Ramos (cell line): ENCODE measurements around the gene SYT1.

Experiments used
- in situ Hi-C: fragments of 300-500 bp; cut with MboI; formaldehyde crosslinking; loops from one replicate; pipeline ENCODE4 v1.14.3; 2022; ENCODE audit warnings: low sequenced_read_pairs; ENCODE audit not compliant: unreplicated experiment

SYT1 gene

DNA sequence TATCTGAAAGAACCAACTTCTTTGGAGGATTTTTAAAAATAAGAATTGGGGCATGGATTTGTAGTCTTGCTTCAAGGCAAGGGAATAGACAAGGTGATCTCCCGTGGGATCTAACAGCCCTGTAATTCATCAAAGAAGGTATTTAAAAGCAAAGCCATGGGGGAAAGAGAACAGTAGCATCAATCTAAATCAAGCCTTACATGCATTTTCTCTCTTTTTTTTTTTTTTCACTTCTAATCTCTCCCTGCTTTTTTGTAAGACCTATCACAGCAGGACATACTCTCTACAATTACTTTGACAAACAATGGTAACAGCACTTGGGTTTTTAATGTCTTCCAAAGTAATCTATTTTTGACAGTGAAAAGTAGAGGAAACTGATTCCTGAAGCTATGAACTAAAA, 458.3 kb downstream of the SYT1 start:
- in situ Hi-C loops, result no loop called here

DNA sequence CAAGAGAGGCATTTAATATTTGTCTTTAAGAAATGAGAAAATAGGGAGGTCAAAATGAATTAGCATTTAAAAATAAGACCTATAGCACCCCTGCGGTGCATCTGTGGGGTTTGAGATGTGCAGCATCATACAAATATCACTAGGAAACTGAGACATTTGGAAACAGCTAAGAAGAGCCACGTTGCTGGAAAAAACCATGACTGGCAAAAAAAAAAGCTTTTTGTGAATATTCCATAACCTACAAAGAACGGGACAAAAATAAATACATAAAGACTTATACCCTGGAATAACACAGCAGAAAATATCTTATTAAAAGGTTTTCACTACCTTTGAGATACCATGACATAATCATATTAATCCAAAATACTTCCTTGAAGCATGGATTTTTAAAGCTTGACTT, 460.0 kb downstream of the SYT1 start:
- in situ Hi-C loops, result no loop called here

DNA sequence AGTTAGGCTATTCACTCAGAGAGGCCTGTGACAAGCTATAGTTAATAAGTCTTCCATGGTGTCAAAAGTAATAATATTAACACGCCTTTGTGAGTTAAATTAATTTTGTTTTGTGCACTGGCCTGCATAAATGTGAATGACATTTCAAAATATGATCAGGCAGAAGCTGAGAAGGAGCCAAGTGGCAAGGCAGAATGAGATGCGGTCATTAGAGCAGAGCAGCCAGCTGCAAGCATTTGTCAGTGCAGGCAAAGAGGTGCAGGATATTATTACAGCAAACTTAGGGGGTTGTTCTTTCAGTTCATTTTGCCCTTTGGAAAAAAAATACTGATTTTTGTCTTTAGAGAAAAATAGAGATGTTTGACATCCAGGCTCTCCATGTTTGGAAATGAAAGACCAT, 461.6 kb downstream of the SYT1 start:
- in situ Hi-C loops, result no loop called here

- in situ Hi-C loops, result no loop called here
These were observed 462.1 kb downstream of the SYT1 start for GRCh38 chr12:79326663-79327062.

GRCh38 chr12:79327465-79327864, 462.9 kb downstream of the SYT1 start:
- in situ Hi-C loops, result no loop called here

DNA sequence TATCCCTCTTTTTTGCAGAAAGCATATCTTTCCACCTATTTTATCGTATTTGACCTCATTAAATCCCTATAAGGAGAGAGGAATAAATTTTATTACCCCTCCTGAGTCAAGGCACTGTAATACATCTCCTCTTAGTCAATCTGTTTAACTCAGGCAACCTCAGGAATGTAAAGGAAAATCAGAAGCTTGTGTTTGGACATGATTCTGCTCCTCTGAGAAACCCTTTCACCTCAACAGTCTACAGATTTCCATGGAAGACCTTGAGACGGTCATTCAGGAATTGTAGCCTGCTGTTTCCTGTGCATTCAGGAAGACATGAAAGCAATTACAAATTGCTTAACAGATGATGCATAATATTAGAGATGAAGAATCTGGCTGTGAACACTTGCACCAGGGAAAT, 465.4 kb downstream of the SYT1 start:
- in situ Hi-C loops, result no loop called here

DNA sequence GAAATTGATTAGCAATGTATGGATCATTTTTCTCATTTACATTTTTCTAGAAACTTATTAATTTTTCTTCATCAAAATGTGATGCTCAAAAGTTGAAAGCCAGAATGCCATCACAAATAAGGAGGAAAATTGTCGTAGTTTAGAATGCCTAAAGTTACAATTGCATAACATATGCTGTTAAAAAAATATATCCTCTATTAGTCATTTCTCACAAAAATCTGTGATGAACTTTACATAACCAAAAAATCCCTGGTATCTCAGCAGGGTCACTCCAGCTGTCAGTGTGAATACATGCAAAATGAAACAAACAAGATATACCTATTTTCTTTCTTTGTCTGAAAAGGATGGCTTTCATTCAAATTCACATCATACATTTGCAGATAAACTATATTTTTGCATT, 467.3 kb downstream of the SYT1 start:
- in situ Hi-C loops, result no loop called here

DNA sequence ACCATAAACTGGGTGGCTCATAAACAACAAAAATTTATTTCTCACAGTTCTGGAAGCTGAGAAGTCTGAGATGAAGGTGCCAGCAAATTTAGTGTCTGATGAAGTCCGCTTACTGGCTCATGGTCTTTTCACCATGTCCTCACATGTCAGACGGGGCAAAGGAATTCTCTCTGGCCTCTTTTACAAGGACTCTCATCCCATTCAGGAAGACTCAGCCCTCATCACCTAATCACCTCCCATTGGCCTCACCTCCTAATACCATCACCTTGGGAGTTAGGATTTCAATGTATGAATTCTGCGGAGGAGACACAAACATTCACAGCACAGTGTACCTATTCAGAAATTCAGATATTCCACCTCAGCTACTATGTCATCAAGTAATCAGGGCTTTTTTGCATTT, 468.6 kb downstream of the SYT1 start:
- in situ Hi-C loops, result no loop called here

GRCh38 chr12:79337662-79338290, 473.2 kb downstream of the SYT1 start:
- in situ Hi-C loops, result no loop called here

- in situ Hi-C loops, result no loop called here
These were observed 480.6 kb downstream of the SYT1 start for GRCh38 chr12:79344855-79345847.

- in situ Hi-C loops, result no loop called here
These were observed 483.3 kb downstream of the SYT1 start for GRCh38 chr12:79347866-79348265.

DNA sequence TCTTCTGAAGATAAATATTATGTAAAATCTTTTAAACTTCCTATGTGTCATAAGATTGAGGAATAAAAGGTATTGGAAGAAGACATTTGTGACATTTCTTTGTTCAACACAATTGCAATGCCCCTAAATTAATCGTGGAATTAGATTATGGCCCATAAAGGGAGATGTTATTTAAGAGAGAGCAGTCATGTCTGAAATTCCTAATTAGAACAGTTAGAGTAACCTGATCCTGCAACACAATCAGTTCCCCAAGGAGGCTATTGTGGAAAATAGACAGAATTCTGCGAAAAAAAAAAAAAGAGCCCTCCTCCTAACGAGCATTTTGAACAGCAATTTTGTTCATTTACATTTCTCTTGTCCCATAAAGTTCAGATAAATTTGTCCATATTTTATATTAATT, 486.7 kb downstream of the SYT1 start:
- in situ Hi-C loops, result no loop called here

DNA sequence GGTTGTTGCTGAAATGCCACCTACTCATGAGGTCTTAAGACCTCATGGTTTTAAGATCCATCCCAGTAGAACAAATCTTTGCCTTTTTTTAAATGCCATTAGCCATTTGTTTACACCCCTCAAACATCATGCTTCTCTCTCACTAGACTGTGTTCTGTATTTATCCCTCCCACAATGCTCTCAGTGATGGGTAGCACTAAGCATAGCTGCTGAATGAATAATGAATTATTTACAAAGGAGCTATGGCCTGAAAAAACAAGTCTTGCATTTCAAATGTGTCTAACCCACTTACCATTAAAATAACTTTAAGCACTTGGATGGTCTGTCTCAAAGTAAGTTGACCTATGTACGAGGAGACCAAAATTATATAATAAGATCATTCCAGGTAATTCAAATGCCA, 491.6 kb downstream of the SYT1 start:
- in situ Hi-C loops, result no loop called here

DNA sequence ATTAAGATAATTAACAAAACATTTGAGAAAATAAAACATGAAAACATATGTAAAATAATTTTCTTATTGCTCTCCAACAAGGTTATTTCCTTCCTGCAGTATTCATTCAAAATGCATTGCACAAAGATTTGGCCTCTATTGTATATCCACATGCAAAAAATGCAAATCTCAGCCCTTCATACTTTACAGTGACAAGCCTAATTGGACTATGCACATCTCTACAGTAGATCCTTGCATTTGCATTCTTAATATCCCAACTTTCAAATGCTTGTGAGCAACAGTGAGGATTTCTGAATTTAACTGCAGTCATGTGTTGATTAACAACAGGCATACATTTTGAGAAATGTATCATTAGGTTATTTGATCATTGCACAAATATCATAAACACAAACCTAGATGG, 492.5 kb downstream of the SYT1 start:
- in situ Hi-C loops, result no loop called here

- in situ Hi-C loops, result no loop called here
These were observed 494.2 kb downstream of the SYT1 start for GRCh38 chr12:79358716-79359300.

DNA sequence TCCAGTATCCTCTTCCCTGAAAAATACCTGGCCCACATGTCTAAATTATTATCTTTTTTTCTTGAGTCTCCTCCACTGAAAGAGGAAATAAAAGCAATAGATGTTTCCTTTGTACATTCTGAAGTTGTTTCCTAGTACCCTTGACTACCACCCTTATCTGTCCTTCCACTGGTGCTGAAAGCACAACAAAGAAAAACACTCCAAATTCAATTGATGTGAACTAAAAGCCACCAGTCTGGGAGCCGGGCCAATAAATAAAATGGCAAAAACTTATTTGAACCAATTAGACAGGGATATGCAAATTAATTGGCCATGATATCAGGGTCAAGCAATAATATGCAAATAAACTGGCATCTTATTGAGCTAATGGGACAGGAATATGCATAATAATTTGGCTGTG, 495.7 kb downstream of the SYT1 start:
- in situ Hi-C loops, result no loop called here

DNA sequence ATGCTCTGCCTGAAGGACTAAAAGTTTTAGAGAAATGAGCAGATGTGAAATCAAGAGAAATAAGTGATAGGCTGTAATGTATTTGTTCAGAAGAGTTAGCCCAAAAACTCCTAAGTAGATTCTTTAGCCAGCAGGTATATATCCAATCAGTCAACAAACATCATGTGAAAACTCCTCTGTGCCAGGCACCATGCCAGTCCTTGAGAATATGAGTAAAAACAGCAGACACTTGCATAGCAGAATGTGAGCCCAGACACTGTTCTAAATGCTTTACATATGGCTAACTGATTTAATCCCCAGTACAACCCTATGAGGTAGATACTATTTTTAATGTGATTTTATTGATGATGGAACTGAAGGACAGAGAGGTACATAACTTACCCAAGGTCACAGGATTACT, 496.4 kb downstream of the SYT1 start:
- in situ Hi-C loops, result no loop called here

GRCh38 chr12:79364197-79364596, 499.6 kb downstream of the SYT1 start:
- in situ Hi-C loops, result no loop called here

GRCh38 chr12:79366374-79366773, 501.8 kb downstream of the SYT1 start:
- in situ Hi-C loops, result no loop called here

GRCh38 chr12:79367032-79367589, 502.5 kb downstream of the SYT1 start:
- in situ Hi-C loops, result no loop called here

GRCh38 chr12:79370021-79370420, 505.4 kb downstream of the SYT1 start:
- in situ Hi-C loops, result no loop called here
